ENCODE measurements around the gene SNX1. TPM values are rescaled to one million over a fixed set of nuclear protein-coding genes. Genes with fewer than 3 reads are reported as not detected.

The SNX1 gene
- total and polyA plus RNA-seq, 9 donors = 28.3 to 62.4 (median 54.2) TPM

- H3K36me3 ChIP-seq (ENCODE audit: control insufficient read depth, insufficient read depth, low read length) = peaks cover 30% of the 10 kb centered on the region
- peaks cover 10% of the 10 kb centered on the region for H3K4me1 ChIP-seq (ENCODE audit: control insufficient read depth, insufficient read depth, low read length)
- H3K9me3 ChIP-seq (replicated peaks; ENCODE audit: control insufficient read depth, low read depth, low read length) = no peaks in the 10 kb centered on the region
- 2% methylated on average over 58 of the region's 69 CpGs for WGBS (ENCODE audit: insufficient coverage)
- H3K4me3 ChIP-seq (ENCODE audit: low read length) = peak within 1 kb of the TSS; percentile 87
- peak; percentile 99 for DNase-seq
- peak within 1 kb of the TSS; percentile 90 for H3K27ac ChIP-seq (ENCODE audit: low read length)
- H3K27me3 ChIP-seq (ENCODE audit: control insufficient read depth, insufficient read depth, low read length) = no peaks in the 10 kb centered on the region
Observed at GRCh38 chr15:64162869-64163658, 67.3 kb downstream of the SNX1 start, which contains the start of gene PPIB. Gene PPIB (minus strand): TSS chr15:64163022. CDS start chr15:64162986, 36 bp downstream.

- peak overlapping the region; percentile 90 for H3K27ac ChIP-seq (ENCODE audit: low read length)
- peak overlapping the region; percentile 44 for H3K4me3 ChIP-seq (ENCODE audit: low read length)
- peaks cover 10% of the 10 kb centered on the region for H3K4me1 ChIP-seq (ENCODE audit: control insufficient read depth, insufficient read depth, low read length)
- DNase-seq = peak; percentile 66
- WGBS (ENCODE audit: insufficient coverage) = 58% methylated on average over 2 of the region's 14 CpGs
- no peaks in the 10 kb centered on the region for H3K9me3 ChIP-seq (replicated peaks; ENCODE audit: control insufficient read depth, low read depth, low read length)
- peaks cover 22% of the 10 kb centered on the region for H3K36me3 ChIP-seq (ENCODE audit: control insufficient read depth, insufficient read depth, low read length)
- no peaks in the 10 kb centered on the region for H3K27me3 ChIP-seq (ENCODE audit: control insufficient read depth, insufficient read depth, low read length)
Observed at GRCh38 chr15:64163659-64164362, 68.0 kb downstream of the SNX1 start.

- peak overlapping the region; percentile 90 for H3K27ac ChIP-seq (ENCODE audit: low read length)
- H3K27me3 ChIP-seq (ENCODE audit: control insufficient read depth, insufficient read depth, low read length) = no peaks in the 10 kb centered on the region
- WGBS (ENCODE audit: insufficient coverage) = 100% methylated on average over 4 of the region's 4 CpGs
- no peaks in the 10 kb centered on the region for H3K9me3 ChIP-seq (replicated peaks; ENCODE audit: control insufficient read depth, low read depth, low read length)
- peaks cover 18% of the 10 kb centered on the region for H3K36me3 ChIP-seq (ENCODE audit: control insufficient read depth, insufficient read depth, low read length)
- DNase-seq = no peak
- H3K4me3 ChIP-seq (ENCODE audit: low read length) = no peak overlapping the region
- peaks cover 10% of the 10 kb centered on the region for H3K4me1 ChIP-seq (ENCODE audit: control insufficient read depth, insufficient read depth, low read length)
Observed at GRCh38 chr15:64164436-64164835, 68.7 kb downstream of the SNX1 start.

GRCh38 chr15:64166102-64166890, 70.5 kb downstream of the SNX1 start:
- WGBS (ENCODE audit: insufficient coverage) = no CpG with 5 or more reads among the region's 5 CpGs
- H3K4me1 ChIP-seq (ENCODE audit: control insufficient read depth, insufficient read depth, low read length) = peaks cover 8% of the 10 kb centered on the region
- H3K27me3 ChIP-seq (ENCODE audit: control insufficient read depth, insufficient read depth, low read length) = no peaks in the 10 kb centered on the region
- no peaks in the 10 kb centered on the region for H3K9me3 ChIP-seq (replicated peaks; ENCODE audit: control insufficient read depth, low read depth, low read length)
- peaks cover 10% of the 10 kb centered on the region for H3K36me3 ChIP-seq (ENCODE audit: control insufficient read depth, insufficient read depth, low read length)
- no peak for DNase-seq
- H3K27ac ChIP-seq (ENCODE audit: low read length) = no peak overlapping the region
- H3K4me3 ChIP-seq (ENCODE audit: low read length) = no peak overlapping the region

GRCh38 chr15:64180235-64180824, 84.5 kb downstream of the SNX1 start:
- Histone ChIP-seq H3K27me3 (ENCODE audit: control insufficient read depth, insufficient read depth, low read length) (no peaks in the 10 kb centered on the region), H3K27ac (ENCODE audit: low read length) (no peak overlapping the region), H3K9me3 (replicated peaks; ENCODE audit: control insufficient read depth, low read depth, low read length) (no peaks in the 10 kb centered on the region), H3K4me3 (ENCODE audit: low read length) (no peak overlapping the region), H3K36me3 (ENCODE audit: control insufficient read depth, insufficient read depth, low read length) (peaks cover 15% of the 10 kb centered on the region), H3K4me1 (ENCODE audit: control insufficient read depth, insufficient read depth, low read length) (no peaks in the 10 kb centered on the region)
- WGBS (ENCODE audit: insufficient coverage) = 28% methylated on average over 2 of the region's 8 CpGs
- DNase-seq = no peak

GRCh38 chr15:64182859-64183370, 87.1 kb downstream of the SNX1 start:
- Histone ChIP-seq H3K27ac (ENCODE audit: low read length) (no peak overlapping the region), H3K9me3 (replicated peaks; ENCODE audit: control insufficient read depth, low read depth, low read length) (no peaks in the 10 kb centered on the region), H3K36me3 (ENCODE audit: control insufficient read depth, insufficient read depth, low read length) (peaks cover 17% of the 10 kb centered on the region), H3K4me1 (ENCODE audit: control insufficient read depth, insufficient read depth, low read length) (no peaks in the 10 kb centered on the region), H3K27me3 (ENCODE audit: control insufficient read depth, insufficient read depth, low read length) (no peaks in the 10 kb centered on the region), H3K4me3 (ENCODE audit: low read length) (no peak overlapping the region)
- DNase-seq = peak; percentile 39
- 58% methylated on average over 2 of the region's 4 CpGs for WGBS (ENCODE audit: insufficient coverage)

GRCh38 chr15:64185146-64185911, 89.5 kb downstream of the SNX1 start:
- no peak overlapping the region for H3K4me3 ChIP-seq (ENCODE audit: low read length)
- no peaks in the 10 kb centered on the region for H3K9me3 ChIP-seq (replicated peaks; ENCODE audit: control insufficient read depth, low read depth, low read length)
- H3K27me3 ChIP-seq (ENCODE audit: control insufficient read depth, insufficient read depth, low read length) = no peaks in the 10 kb centered on the region
- H3K4me1 ChIP-seq (ENCODE audit: control insufficient read depth, insufficient read depth, low read length) = no peaks in the 10 kb centered on the region
- WGBS (ENCODE audit: insufficient coverage) = 66% methylated on average over 2 of the region's 9 CpGs
- peaks cover 12% of the 10 kb centered on the region for H3K36me3 ChIP-seq (ENCODE audit: control insufficient read depth, insufficient read depth, low read length)
- no peak overlapping the region for H3K27ac ChIP-seq (ENCODE audit: low read length)
- DNase-seq = no peak

- H3K27me3 ChIP-seq (ENCODE audit: control insufficient read depth, insufficient read depth, low read length) = no peaks in the 10 kb centered on the region
- WGBS (ENCODE audit: insufficient coverage) = no CpG with 5 or more reads among the region's 2 CpGs
- H3K9me3 ChIP-seq (replicated peaks; ENCODE audit: control insufficient read depth, low read depth, low read length) = no peaks in the 10 kb centered on the region
- peaks cover 11% of the 10 kb centered on the region for H3K36me3 ChIP-seq (ENCODE audit: control insufficient read depth, insufficient read depth, low read length)
- no peaks in the 10 kb centered on the region for H3K4me1 ChIP-seq (ENCODE audit: control insufficient read depth, insufficient read depth, low read length)
- no peak overlapping the region for H3K4me3 ChIP-seq (ENCODE audit: low read length)
- H3K27ac ChIP-seq (ENCODE audit: low read length) = no peak overlapping the region
- DNase-seq = no peak
Observed at GRCh38 chr15:64187396-64188191, 91.8 kb downstream of the SNX1 start.
